GM12892 (cell line): ENCODE data around the gene ARID1B.

ENCODE experiments used
- POLR2A ChIP-seq: IDR thresholded peaks from 2 replicates; pipeline ENCODE4 v1.6.1; 2011; ENCODE audit warnings: low read depth, low read length, control low read depth
- POLR2AphosphoS5 ChIP-seq: IDR thresholded peaks from 2 replicates; pipeline ENCODE4 v1.6.1; 2011; ENCODE audit warnings: low read depth, low read length, control low read depth
- TAF1 ChIP-seq: IDR thresholded peaks from 2 replicates; pipeline ENCODE4 v1.6.1; 2011; ENCODE audit warnings: low read depth, mild to moderate bottlenecking, control low read depth, low read length, borderline replicate concordance

DNA sequence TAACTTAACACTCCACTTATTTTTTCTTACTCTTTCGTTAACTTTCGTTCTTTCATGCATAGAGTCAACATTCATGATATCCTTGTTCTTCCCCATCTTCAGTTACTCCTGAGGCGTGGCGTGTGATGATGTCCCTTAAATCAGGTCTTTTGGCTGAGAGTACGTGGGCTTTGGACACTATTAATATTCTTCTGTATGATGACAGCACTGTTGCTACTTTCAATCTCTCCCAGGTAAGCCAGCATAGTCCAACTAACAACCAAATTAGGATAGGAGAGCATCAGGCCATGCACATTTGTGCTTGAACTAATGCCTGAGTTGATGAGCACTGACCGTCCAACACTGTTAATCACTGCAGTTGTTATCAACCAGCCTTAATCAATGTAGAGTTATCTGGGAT is 426.6 kb downstream of the ARID1B start:
- TF ChIP-seq POLR2A: no peak
- TF ChIP-seq POLR2AphosphoS5: no peak
- TF ChIP-seq TAF1: no peak
